Right kidney (tissue), 1 donor: ENCODE data around the gene BAHD1.
A peak's percentile ranks its signal among the peaks of the same experiment; 100 is the strongest.

Experiments used
- DNase-seq: peaks from one replicate; pipeline ENCODE4 v3.0.0-alpha.2; 2016

BAHD1 gene

DNA sequence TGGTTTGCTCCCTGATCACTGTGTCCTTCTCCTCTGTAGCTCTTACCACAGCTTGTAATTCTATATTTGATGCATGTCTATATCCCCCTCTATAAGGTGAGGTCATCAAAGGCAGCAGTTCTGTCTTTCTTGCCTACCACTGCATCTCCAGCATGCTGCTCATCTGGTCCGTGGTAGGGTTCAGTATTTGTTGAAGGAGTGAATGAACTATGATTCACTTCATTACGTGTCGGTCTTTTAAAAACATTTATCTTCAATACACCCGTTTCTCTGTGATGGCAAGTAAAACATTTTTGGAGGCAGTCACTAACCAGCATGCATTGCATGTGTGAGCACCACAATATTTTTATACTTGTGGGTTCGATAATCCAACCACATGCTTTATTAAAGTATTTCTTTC is 57.7 kb downstream of the BAHD1 start:
- no peak for DNase-seq

DNA sequence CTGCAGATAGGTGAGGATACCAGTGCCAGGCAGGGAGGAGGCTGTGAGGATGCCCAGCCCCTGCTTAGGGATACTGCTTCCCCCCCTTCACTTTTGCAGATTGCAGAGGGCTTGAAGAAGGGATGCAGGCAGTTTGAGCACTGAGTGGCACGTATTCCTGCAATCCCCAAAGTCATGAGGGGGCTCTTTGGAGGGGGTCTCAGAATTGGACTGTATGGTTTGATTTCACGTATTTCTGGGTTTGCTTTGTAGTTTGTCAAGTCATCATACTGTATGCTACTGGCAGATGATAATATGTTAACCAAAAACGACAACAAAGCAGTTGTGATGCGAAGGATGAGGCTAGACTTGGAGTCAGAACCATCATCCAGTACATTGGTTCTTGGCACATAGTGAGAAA is 58.1 kb downstream of the BAHD1 start:
- DNase-seq: no peak

- no peak for DNase-seq
These were observed 59.2 kb downstream of the BAHD1 start for GRCh38 chr15:40499931-40500330.

GRCh38 chr15:40500568-40501330 is 60.0 kb downstream of the BAHD1 start:
- no peak for DNase-seq

DNA sequence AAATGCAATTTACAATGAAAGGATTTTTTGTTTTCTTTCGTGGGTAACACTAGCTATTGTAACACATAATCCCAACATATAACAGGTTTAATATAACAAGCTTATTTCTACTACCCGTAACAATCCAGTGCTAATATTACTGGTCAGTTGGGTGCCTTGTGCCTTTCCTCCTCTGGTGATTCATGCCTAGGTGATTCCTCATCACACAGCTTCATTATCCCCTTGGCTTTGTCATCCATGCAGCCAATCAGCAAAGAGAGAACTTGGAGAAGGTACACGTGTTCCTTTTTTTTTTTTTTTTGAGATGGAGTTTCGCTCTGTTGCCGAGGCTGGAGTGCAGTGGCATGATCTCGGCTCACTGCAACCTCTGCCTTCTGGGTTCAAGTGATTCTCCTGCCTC is 60.7 kb downstream of the BAHD1 start:
- DNase-seq: no peak

GRCh38 chr15:40506964-40507571 is 66.3 kb downstream of the BAHD1 start:
- peak; percentile 73 for DNase-seq

DNA sequence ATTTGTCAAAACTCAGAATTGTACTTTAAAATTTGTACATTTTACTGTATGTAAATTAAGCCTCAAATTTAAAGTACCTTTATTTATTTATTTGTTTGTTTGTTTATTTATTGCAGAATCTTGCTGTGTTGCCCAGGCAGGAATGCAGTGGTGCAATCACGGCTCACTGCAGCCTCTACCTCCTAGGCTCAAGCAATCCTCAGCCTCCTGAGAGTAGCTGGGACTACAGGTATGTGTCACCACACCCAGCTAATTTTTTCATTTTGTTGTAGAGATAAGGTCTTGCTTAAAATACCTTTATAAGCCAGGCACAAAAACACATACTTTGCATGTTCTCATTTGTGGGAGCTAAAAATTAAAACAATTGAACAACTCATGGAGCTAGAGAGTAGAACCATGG is 67.5 kb downstream of the BAHD1 start:
- no peak for DNase-seq

DNA sequence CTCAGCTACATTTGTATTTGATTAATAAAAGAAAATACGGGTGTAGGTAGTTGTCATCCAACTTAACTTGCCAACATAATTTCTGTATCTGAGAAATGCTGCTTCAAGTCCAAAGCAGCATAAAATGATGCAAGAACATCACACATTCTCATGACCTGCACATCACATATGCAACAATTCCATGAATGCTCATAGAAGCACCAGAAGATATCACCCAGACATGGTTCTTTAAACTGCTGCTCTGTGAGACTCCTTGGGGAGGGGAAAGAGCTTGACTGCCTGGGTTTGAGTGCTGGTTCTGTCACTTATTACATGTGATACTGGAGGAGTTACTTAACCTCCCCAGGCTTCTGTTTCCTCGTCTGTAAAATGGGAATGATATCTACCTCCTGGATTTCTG is 69.4 kb downstream of the BAHD1 start:
- no peak for DNase-seq

GRCh38 chr15:40511093-40511471 is 70.3 kb downstream of the BAHD1 start:
- DNase-seq: no peak

GRCh38 chr15:40511472-40512133 is 70.8 kb downstream of the BAHD1 start:
- peak; percentile 79 for DNase-seq

GRCh38 chr15:40512440-40512839 is 71.7 kb downstream of the BAHD1 start:
- no peak for DNase-seq

- no peak for DNase-seq
These were observed 72.9 kb downstream of the BAHD1 start for GRCh38 chr15:40513609-40514008.

- DNase-seq: no peak
These were observed 75.6 kb downstream of the BAHD1 start for GRCh38 chr15:40516322-40516721.
